Pancreas (tissue), 10 donors: ENCODE results near the gene BLCAP. TPM values are rescaled to one million over a fixed set of nuclear protein-coding genes. Genes with fewer than 3 reads are reported as not detected.

ENCODE experiments used
- ATAC-seq, 4 donors: fragments of 200-7000 bp; cut with Tn5 transposase; one replicate each; pipeline versions ENCODE4 v1.8.0 to v1.9.1; 2020; ENCODE audit warnings: mild to moderate bottlenecking in 4 of 4, moderate library complexity in 4 of 4
- DNase-seq, 6 donors: peaks; one replicate each; pipeline ENCODE4 v3.0.0-alpha.2; 2020
- FAIRE-seq: peaks from 2 replicates; lab custom pipeline; 2012; peaks lifted over from hg19 to GRCh38; lab: Jason Lieb, UNC
- H3K27ac ChIP-seq, 4 donors: fragments of 200-600 bp; sonication (generic); 1 replicate in 3 of 4; 2 replicates in 1 of 4; pipeline versions ENCODE4 v1.5.0 to v1.8.0; 2020
- H3K27me3 ChIP-seq, 4 donors: fragments of 200-600 bp; one replicate each; pipeline ENCODE4 v1.8.0; 2021
- H3K36me3 ChIP-seq, 3 donors: fragments of 200-600 bp; sonication (generic) in 1 of 3; one replicate each; pipeline versions ENCODE4 v1.5.0 to v1.8.0; 2020 to 2021
- H3K4me1 ChIP-seq, 3 donors: fragments of 200-600 bp; one replicate each; pipeline ENCODE4 v1.8.0; 2021
- H3K4me3 ChIP-seq, 4 donors: fragments of 200-600 bp; sonication (generic) in 2 of 4; one replicate each; pipeline versions ENCODE4 v1.5.0 to v1.8.0; 2020 to 2021
- H3K9me3 ChIP-seq, 4 donors: fragments of 200-600 bp; one replicate each; pipeline ENCODE4 v1.8.0; 2021
- CTCF ChIP-seq, 4 donors: fragments of 200-600 bp; sonication (generic) in 3 of 4; IDR thresholded peaks; one replicate each; pipeline versions ENCODE4 v1.5.0 to v1.8.0; 2021; ENCODE audit warnings: antibody characterized with exemption in 4 of 4
- WGBS, 2 donors: extraction: QIAGEN DNeasy Blood & Tissue Kit; methylation state at CpG; one replicate each; pipeline ENCODE4 v1.1.7; 2013; 5-methylcytosine and 5-hydroxymethylcytosine counted together
- intact Hi-C, 3 donors: fragments of 100-400 bp; cut with DNase I; formaldehyde crosslinking; loops; one replicate each; pipeline versions ENCODE4 v1.11.1 to v1.14.2; 2022
- polyA plus RNA-seq, 2 donors: library from polyadenylated mRNA; stranded (reverse); fragments of 200-250 nt; gene quantifications; one replicate each; pipeline ENCODE4 v1.2.3, GENCODE V29; 2013
- total RNA-seq, 6 donors: library from RNA; stranded (reverse); fragmentation: NEBNext Ultra II Directional in 4 of 6; extraction: Animal tissue kit (Norgen Biotek cat#: 25700) in 4 of 6; gene quantifications; one replicate each; pipeline versions ENCODE4 v1.2.1 to v1.2.4, GENCODE V29; 2021 to 2023
- donor health status: healthy with polysubstance abuse.
- donor health status: DM: no; HTN: no; CAD: no; lungs with moderate emphysema.
- donor health status: DM: no; HTN: no; CAD: no.
- donor health status: control.
- donor health status: control.
- donor health status: Bipolar disorder and iron deficiency.
- donor health status: DM: yes; HTN: yes; CAD: no.
- donor health status: DM: no; HTN: no; CAD: no.
- donor health status: DM: no; HTN: no; CAD: no.
- donor health status: DM: yes; HTN: yes; CAD: no.

The BLCAP gene
- total and polyA plus RNA-seq, 8 donors: 14.6 to 35.3 (median 19.0) TPM

- no peak for TF ChIP-seq CTCF (IDR thresholded peaks at IDR 0.05)
- 97 to 99% methylated on average over 6 of the region's 6 CpGs for WGBS, 2 donors
- FAIRE-seq: no peak
Measured at GRCh38 chr20:37511610-37512275, 15.9 kb downstream of the BLCAP start.

GRCh38 chr20:37510226-37510625, 17.4 kb downstream of the BLCAP start:
- intact Hi-C loops: no loop called here
- H3K27me3 ChIP-seq: no peaks in the 10 kb centered on the region
- FAIRE-seq: no peak

More at GRCh38 chr20:37511610-37512275, 15.9 kb downstream of the BLCAP start:
- H3K4me3 ChIP-seq: no peak overlapping the region
- no peak for ATAC-seq
- H3K4me1 ChIP-seq: no peaks in the 10 kb centered on the region
- intact Hi-C loops: no loop called here
- H3K27me3 ChIP-seq: no peaks in the 10 kb centered on the region
- no peak for DNase-seq
- H3K27ac ChIP-seq: no peak overlapping the region
- H3K36me3 ChIP-seq: no peaks in the 10 kb centered on the region
- no peaks in the 10 kb centered on the region for H3K9me3 ChIP-seq

GRCh38 chr20:37506152-37506725, 21.4 kb downstream of the BLCAP start:
- no peaks in the 10 kb centered on the region for H3K36me3 ChIP-seq
- ATAC-seq: no peak
- no peaks in the 10 kb centered on the region for H3K9me3 ChIP-seq
- no peak for FAIRE-seq
- intact Hi-C loops: no loop called here
- 72 to 82% methylated on average over 4 of the region's 4 CpGs for WGBS, 2 donors
- H3K27ac ChIP-seq: no peak overlapping the region
- TF ChIP-seq CTCF (IDR thresholded peaks at IDR 0.05): no peak
- no peak for DNase-seq
- no peaks in the 10 kb centered on the region for H3K27me3 ChIP-seq
- H3K4me1 ChIP-seq: no peaks in the 10 kb centered on the region
- H3K4me3 ChIP-seq: no peak overlapping the region

More at GRCh38 chr20:37510226-37510625, 17.4 kb downstream of the BLCAP start:
- no peak for TF ChIP-seq CTCF (IDR thresholded peaks at IDR 0.05)
- 89 to 90% methylated on average over 5 of the region's 5 CpGs for WGBS, 2 donors
- ATAC-seq (no peak), DNase-seq (no peak)
- Histone ChIP-seq H3K4me1 (no peaks in the 10 kb centered on the region), H3K4me3 (no peak overlapping the region), H3K9me3 (no peaks in the 10 kb centered on the region), H3K27ac (no peak overlapping the region), H3K36me3 (no peaks in the 10 kb centered on the region)

GRCh38 chr20:37505263-37506151, 22.2 kb downstream of the BLCAP start:
- no peak for DNase-seq
- Histone ChIP-seq H3K4me3 (no peak overlapping the region), H3K27ac (no peak overlapping the region), H3K27me3 (no peaks in the 10 kb centered on the region), H3K36me3 (no peaks in the 10 kb centered on the region), H3K9me3 (no peaks in the 10 kb centered on the region), H3K4me1 (no peaks in the 10 kb centered on the region)
- TF ChIP-seq CTCF (IDR thresholded peaks at IDR 0.05): no peak
- 58 to 70% methylated on average over 6 to 7 of the region's 7 CpGs for WGBS, 2 donors
- intact Hi-C loops: no loop called here
- ATAC-seq: peak in 1 of 4 donors; percentile 46
- no peak for FAIRE-seq
